Activated B cell treated with CpG ODN at 0.5 μM for 24 hours (primary cell): Measurements from ENCODE around the gene RALGAPA2. TPM values are rescaled to one million over a fixed set of nuclear protein-coding genes. Genes with fewer than 3 reads are reported as not detected.

ENCODE experiments used
- ATAC-seq: fragments of 200-7000 bp; cut with Tn5 transposase; one replicate; pipeline ENCODE4 v1.10.0; 2021; ENCODE audit warnings: low read depth, mild to moderate bottlenecking, moderate library complexity
- CTCF ChIA-PET: fragments of 350-600 bp; sonication (Branson Sonifier 250); formaldehyde crosslinking; loops from one replicate; lab custom pipeline; 2021; ENCODE audit warnings: antibody characterized with exemption; lab: Charles Lee
- POLR2A ChIA-PET: fragments of 350-600 bp; sonication (Branson Sonifier 250); formaldehyde crosslinking; loops from one replicate; lab custom pipeline; 2021; ENCODE audit warnings: antibody characterized with exemption; lab: Charles Lee
- DNase-seq: peaks from one replicate; pipeline ENCODE4 v3.0.0; 2022
- H3K27ac Mint-ChIP-seq: one replicate; pipeline ENCODE4 v1.8.0; 2020; ENCODE audit warnings: mixed read lengths
- H3K27me3 Mint-ChIP-seq: one replicate; pipeline ENCODE4 v1.8.0; 2021; ENCODE audit warnings: mixed read lengths
- H3K36me3 Mint-ChIP-seq: one replicate; pipeline ENCODE4 v1.8.0; 2021; ENCODE audit warnings: low read depth, mixed read lengths
- H3K4me1 Mint-ChIP-seq: one replicate; pipeline ENCODE4 v1.8.0; 2021; ENCODE audit warnings: mixed read lengths
- H3K4me3 Mint-ChIP-seq: one replicate; pipeline ENCODE4 v1.8.0; 2020; ENCODE audit warnings: mild to moderate bottlenecking, mixed read lengths
- H3K9me3 Mint-ChIP-seq: one replicate; pipeline ENCODE4 v1.8.0; 2020; ENCODE audit warnings: mixed read lengths
- intact Hi-C: fragments of 100-400 bp; cut with micrococcal nuclease; formaldehyde crosslinking; loops from one replicate; pipeline ENCODE4 v1.15.1; 2024
- total RNA-seq: library from RNA; stranded (reverse); gene quantifications from 2 replicates; pipeline ENCODE4 v1.2.3, GENCODE V29; 2022
- TF ChIP-seq, protein P1 (sequence below): fragments of 200-600 bp; IDR thresholded peaks from one replicate; pipeline ENCODE4 v1.8.0; 2022; ENCODE audit warnings: antibody characterized with exemption, mild to moderate bottlenecking

The RALGAPA2 gene
- total RNA-seq, 1 donor from 2014 or later, result 19.2 TPM

DNA sequence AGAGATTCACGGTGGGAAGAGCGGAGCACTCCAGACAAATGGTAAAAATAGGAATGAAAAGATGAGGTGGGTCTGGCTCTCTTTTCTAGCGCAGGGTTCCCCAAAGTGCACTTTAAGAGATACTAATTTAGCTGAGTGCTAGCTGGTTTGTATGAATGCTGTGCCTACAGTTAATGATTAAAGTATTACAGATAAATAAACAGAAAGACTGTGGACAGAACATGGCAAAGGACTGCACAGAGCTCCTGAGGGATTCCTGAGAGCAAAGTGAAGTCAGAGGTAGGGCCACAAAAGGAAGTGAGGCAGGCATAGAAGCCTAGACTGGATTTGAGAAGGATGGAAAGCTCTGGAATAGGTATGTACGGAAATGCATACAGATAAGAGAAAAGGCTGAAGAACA, 230.0 kb downstream of the RALGAPA2 start:
- Mint-ChIP-seq H3K36me3 (peaks cover 17% of the 10 kb centered on the region), H3K4me1 (no peaks in the 10 kb centered on the region), H3K27ac (no peak overlapping the region), H3K9me3 (no peaks in the 10 kb centered on the region), H3K4me3 (no peak overlapping the region), H3K27me3 (no peaks in the 10 kb centered on the region)
- TF ChIP-seq, protein P1, sequence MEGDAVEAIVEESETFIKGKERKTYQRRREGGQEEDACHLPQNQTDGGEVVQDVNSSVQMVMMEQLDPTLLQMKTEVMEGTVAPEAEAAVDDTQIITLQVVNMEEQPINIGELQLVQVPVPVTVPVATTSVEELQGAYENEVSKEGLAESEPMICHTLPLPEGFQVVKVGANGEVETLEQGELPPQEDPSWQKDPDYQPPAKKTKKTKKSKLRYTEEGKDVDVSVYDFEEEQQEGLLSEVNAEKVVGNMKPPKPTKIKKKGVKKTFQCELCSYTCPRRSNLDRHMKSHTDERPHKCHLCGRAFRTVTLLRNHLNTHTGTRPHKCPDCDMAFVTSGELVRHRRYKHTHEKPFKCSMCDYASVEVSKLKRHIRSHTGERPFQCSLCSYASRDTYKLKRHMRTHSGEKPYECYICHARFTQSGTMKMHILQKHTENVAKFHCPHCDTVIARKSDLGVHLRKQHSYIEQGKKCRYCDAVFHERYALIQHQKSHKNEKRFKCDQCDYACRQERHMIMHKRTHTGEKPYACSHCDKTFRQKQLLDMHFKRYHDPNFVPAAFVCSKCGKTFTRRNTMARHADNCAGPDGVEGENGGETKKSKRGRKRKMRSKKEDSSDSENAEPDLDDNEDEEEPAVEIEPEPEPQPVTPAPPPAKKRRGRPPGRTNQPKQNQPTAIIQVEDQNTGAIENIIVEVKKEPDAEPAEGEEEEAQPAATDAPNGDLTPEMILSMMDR, result no peak
- ChIA-PET POLR2A (no interaction called here), CTCF (no interaction called here)
- DNase-seq (no peak), ATAC-seq (no peak)
- intact Hi-C loops, result no loop called here

GRCh38 chr20:20480689-20481088, 231.8 kb downstream of the RALGAPA2 start:
- ChIA-PET POLR2A (no interaction called here), CTCF (no interaction called here)
- Mint-ChIP-seq H3K27me3 (no peaks in the 10 kb centered on the region), H3K4me1 (no peaks in the 10 kb centered on the region), H3K4me3 (no peak overlapping the region), H3K36me3 (peaks cover 13% of the 10 kb centered on the region), H3K27ac (no peak overlapping the region), H3K9me3 (no peaks in the 10 kb centered on the region)
- intact Hi-C loops, result no loop called here
- DNase-seq (no peak), ATAC-seq (no peak)
- TF ChIP-seq, protein P1, result no peak

GRCh38 chr20:20480126-20480525, 232.3 kb downstream of the RALGAPA2 start:
- no peak overlapping the region for H3K4me3 Mint-ChIP-seq
- ChIA-PET POLR2A (no interaction called here), CTCF (no interaction called here)
- TF ChIP-seq, protein P1, result no peak
- no peaks in the 10 kb centered on the region for H3K27me3 Mint-ChIP-seq
- H3K27ac Mint-ChIP-seq, result no peak overlapping the region
- H3K9me3 Mint-ChIP-seq, result no peaks in the 10 kb centered on the region
- H3K4me1 Mint-ChIP-seq, result no peaks in the 10 kb centered on the region
- ATAC-seq (no peak), DNase-seq (no peak)
- H3K36me3 Mint-ChIP-seq, result peaks cover 13% of the 10 kb centered on the region
- intact Hi-C loops, result no loop called here

GRCh38 chr20:20477444-20478041, 234.9 kb downstream of the RALGAPA2 start:
- Mint-ChIP-seq H3K27me3 (no peaks in the 10 kb centered on the region), H3K9me3 (no peaks in the 10 kb centered on the region), H3K4me3 (no peak overlapping the region), H3K27ac (no peak overlapping the region), H3K36me3 (peaks cover 12% of the 10 kb centered on the region), H3K4me1 (no peaks in the 10 kb centered on the region)
- TF ChIP-seq, protein P1, result no peak
- ATAC-seq (no peak), DNase-seq (no peak)
- intact Hi-C loops, result no loop called here
- ChIA-PET POLR2A (no interaction called here), CTCF (interaction anchor here (1.7 kb wide), 1 partner anchor 12 kb away, joined by 7 read pairs; no protein-coding TSS in a partner anchor)

- no peak overlapping the region for H3K4me3 Mint-ChIP-seq
- H3K9me3 Mint-ChIP-seq, result no peaks in the 10 kb centered on the region
- peaks cover 18% of the 10 kb centered on the region for H3K36me3 Mint-ChIP-seq
- CTCF ChIA-PET, result no interaction called here
- intact Hi-C loops, result no loop called here
- H3K27me3 Mint-ChIP-seq, result no peaks in the 10 kb centered on the region
- POLR2A ChIA-PET, result no interaction called here
- DNase-seq, result no peak
- no peak overlapping the region for H3K27ac Mint-ChIP-seq
- TF ChIP-seq, protein P1, result no peak
- no peak for ATAC-seq
- H3K4me1 Mint-ChIP-seq, result no peaks in the 10 kb centered on the region
Measured at GRCh38 chr20:20476504-20476903, 235.9 kb downstream of the RALGAPA2 start.
